OCI-LY3 (cell line): ENCODE measurements around the gene L3MBTL4.

Experiments
- H2AFZ ChIP-seq: fragments of 200-600, 300-600 bp; shearing (Covaris generic); 2 replicates; pipeline ENCODE4 v1.6.0; 2014; ENCODE audit warnings: antibody characterized with exemption, low read depth, low read length
- H3K27ac ChIP-seq: fragments of 200-600, 300-600 bp; sonication (generic); 2 replicates; pipeline ENCODE4 v1.5.1; 2014; ENCODE audit warnings: mild to moderate bottlenecking, low read length, moderate library complexity, mixed read lengths
- H3K27me3 ChIP-seq: fragments of 200-600, 300-600 bp; sonication (generic); 2 replicates; pipeline ENCODE4 v1.6.1; 2014; ENCODE audit warnings: low read depth, low read length, mixed read lengths
- H3K36me3 ChIP-seq: fragments of 200-600, 300-600 bp; sonication (generic); replicated peaks from 2 replicates; pipeline ENCODE3; 2014; ENCODE audit warnings: low read depth, low read length, mixed read lengths
- H3K4me1 ChIP-seq: fragments of 300-600, 200-600 bp; sonication (generic); 2 replicates; pipeline ENCODE4 v1.6.1; 2014; ENCODE audit warnings: low read length, mixed read lengths
- H3K4me2 ChIP-seq: fragments of 200-600, 300-600 bp; sonication (generic); 2 replicates; pipeline ENCODE4 v1.6.1; 2014; ENCODE audit warnings: low read length, mixed read lengths
- H3K4me3 ChIP-seq: fragments of 300-600, 200-600 bp; sonication (generic); 2 replicates; pipeline ENCODE4 v1.5.1; 2014; ENCODE audit warnings: antibody characterized with exemption, mild to moderate bottlenecking, low read length, moderate library complexity
- H3K79me2 ChIP-seq: fragments of 300-600, 200-600 bp; shearing (Covaris generic); 2 replicates; pipeline ENCODE4 v1.6.1; 2014; ENCODE audit warnings: mild to moderate bottlenecking, low read length, mixed read lengths
- H3K9ac ChIP-seq: fragments of 300-600, 200-600 bp; shearing (Covaris generic); 2 replicates; pipeline ENCODE4 v1.6.0; 2014; ENCODE audit warnings: mild to moderate bottlenecking, low read length, moderate library complexity
- H3K9me3 ChIP-seq: fragments of 200-600, 300-600 bp; shearing (Covaris generic); 2 replicates; pipeline ENCODE4 v1.6.1; 2014; ENCODE audit warnings: low read length, mixed read lengths; ENCODE audit not compliant: insufficient read depth
- H4K20me1 ChIP-seq: fragments of 200-600, 300-600 bp; sonication (generic); 2 replicates; pipeline ENCODE4 v1.6.1; 2016; ENCODE audit warnings: low read length, mixed read lengths; ENCODE audit not compliant: insufficient read depth
- CTCF ChIP-seq: fragments of 200-600, 300-600 bp; sonication (generic); IDR thresholded peaks from 2 replicates; pipeline ENCODE4 v1.5.1; 2014; ENCODE audit warnings: antibody characterized with exemption, low read length, low read depth
- EZH2phosphoT487 ChIP-seq: fragments of 200-600 bp; shearing (Covaris generic); IDR thresholded peaks from 2 replicates; pipeline ENCODE4 v1.6.1; 2018; ENCODE audit warnings: antibody characterized with exemption, mixed run types, low read depth

L3MBTL4 gene

DNA sequence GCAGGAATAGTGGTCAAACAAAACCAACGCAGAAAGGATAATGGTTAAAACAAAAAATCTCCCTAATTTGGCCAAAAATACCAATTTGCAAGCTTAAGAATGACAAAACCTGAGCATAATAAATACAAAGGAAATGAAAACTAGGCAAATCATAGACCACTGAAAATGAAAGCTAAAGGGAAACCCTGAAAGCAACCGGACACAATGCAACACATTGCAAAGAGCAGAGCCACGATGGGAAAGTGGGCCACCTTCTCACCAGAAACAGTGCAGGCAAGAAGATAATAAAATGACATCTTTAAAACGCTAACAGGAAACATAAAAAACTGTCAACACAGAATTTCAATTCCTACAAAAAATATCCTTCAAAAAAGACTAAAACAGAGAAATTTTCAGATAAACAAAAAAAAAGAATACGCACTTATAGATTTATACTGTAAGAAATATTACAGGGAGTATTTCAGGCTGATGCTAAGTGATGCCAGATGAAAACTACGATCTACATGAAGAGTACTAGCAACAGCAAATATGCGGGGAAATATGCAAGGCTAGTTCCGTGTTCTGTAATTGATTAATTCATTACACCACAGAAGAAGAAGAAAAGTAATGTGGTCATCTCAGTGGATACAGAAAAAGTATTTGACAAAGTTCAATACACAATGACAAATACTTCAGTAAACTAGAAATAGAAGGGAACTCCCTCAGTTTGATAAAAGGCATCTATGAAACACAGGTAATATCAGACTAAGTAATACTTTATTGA lies 239.5 kb downstream of the L3MBTL4 start:
- Histone ChIP-seq H3K4me3 (no peak overlapping the region), H4K20me1 (no peaks in the 10 kb centered on the region)
- TF ChIP-seq EZH2phosphoT487 (no peak), CTCF (no peak)

GRCh38 chr18:6170604-6171003 lies 244.1 kb downstream of the L3MBTL4 start:
- Histone ChIP-seq H3K27ac (no peak overlapping the region), H3K4me3 (no peak overlapping the region), H3K27me3 (no peaks in the 10 kb centered on the region), H3K9ac (no peak overlapping the region), H3K4me1 (no peaks in the 10 kb centered on the region), H3K79me2 (no peaks in the 10 kb centered on the region), H3K4me2 (no peak overlapping the region), H3K36me3 (no peaks in the 10 kb centered on the region), H4K20me1 (no peaks in the 10 kb centered on the region), H2AFZ (no peak overlapping the region), H3K9me3 (no peaks in the 10 kb centered on the region)
- TF ChIP-seq EZH2phosphoT487 (no peak), CTCF (no peak)

More for the DNA sequence above, 239.5 kb downstream of the L3MBTL4 start:
- no peak overlapping the region for H3K9ac ChIP-seq
- H3K27me3 ChIP-seq = no peaks in the 10 kb centered on the region
- no peaks in the 10 kb centered on the region for H3K9me3 ChIP-seq
- H3K4me1 ChIP-seq = no peaks in the 10 kb centered on the region
- H3K4me2 ChIP-seq = no peak overlapping the region
- H2AFZ ChIP-seq = no peak overlapping the region
- H3K36me3 ChIP-seq = no peaks in the 10 kb centered on the region
- no peak overlapping the region for H3K27ac ChIP-seq
- H3K79me2 ChIP-seq = no peaks in the 10 kb centered on the region

- no peaks in the 10 kb centered on the region for H3K27me3 ChIP-seq
- H3K4me3 ChIP-seq = no peak overlapping the region
- no peaks in the 10 kb centered on the region for H3K79me2 ChIP-seq
- no peak overlapping the region for H2AFZ ChIP-seq
- TF ChIP-seq EZH2phosphoT487 (no peak), CTCF (no peak)
- H3K4me1 ChIP-seq = no peaks in the 10 kb centered on the region
- no peak overlapping the region for H3K4me2 ChIP-seq
- H3K9me3 ChIP-seq = no peaks in the 10 kb centered on the region
- no peak overlapping the region for H3K9ac ChIP-seq
- no peaks in the 10 kb centered on the region for H4K20me1 ChIP-seq
- H3K27ac ChIP-seq = no peak overlapping the region
- H3K36me3 ChIP-seq = no peaks in the 10 kb centered on the region
These were observed 253.2 kb downstream of the L3MBTL4 start for GRCh38 chr18:6161549-6161948.

GRCh38 chr18:6159426-6159825 lies 255.3 kb downstream of the L3MBTL4 start:
- no peaks in the 10 kb centered on the region for H3K36me3 ChIP-seq
- H3K9me3 ChIP-seq = no peaks in the 10 kb centered on the region
- H4K20me1 ChIP-seq = no peaks in the 10 kb centered on the region
- no peak overlapping the region for H3K4me3 ChIP-seq
- no peak overlapping the region for H3K9ac ChIP-seq
- no peaks in the 10 kb centered on the region for H3K27me3 ChIP-seq
- no peaks in the 10 kb centered on the region for H3K79me2 ChIP-seq
- no peak for TF ChIP-seq CTCF
- no peak for TF ChIP-seq EZH2phosphoT487
- no peak overlapping the region for H2AFZ ChIP-seq
- no peak overlapping the region for H3K27ac ChIP-seq
- H3K4me1 ChIP-seq = no peaks in the 10 kb centered on the region
- no peak overlapping the region for H3K4me2 ChIP-seq
